Measurements from ENCODE around the gene APOC3. TPM values are rescaled to one million over a fixed set of nuclear protein-coding genes. Genes with fewer than 3 reads are reported as not detected.
A peak's percentile ranks its signal among the peaks of the same experiment; 100 is the strongest.

Gene APOC3
- total RNA-seq, 1 donor, result not detected

GRCh38 chr11:116868066-116868465 lies 38.4 kb downstream of the APOC3 start:
- H3K4me3 ChIP-seq (ENCODE audit: low read depth, low read length), result no peak overlapping the region
- no peak for DNase-seq (ENCODE audit: low read depth)
- no peak for TF ChIP-seq CTCF (IDR thresholded peaks at IDR 0.05; ENCODE audit: insufficient read depth, low read length)

GRCh38 chr11:116869610-116870009 lies 39.9 kb downstream of the APOC3 start:
- no peak overlapping the region for H3K4me3 ChIP-seq (ENCODE audit: low read depth, low read length)
- no peak for DNase-seq (ENCODE audit: low read depth)
- TF ChIP-seq CTCF (IDR thresholded peaks at IDR 0.05; ENCODE audit: insufficient read depth, low read length), result no peak

- no peak for DNase-seq (ENCODE audit: low read depth)
- TF ChIP-seq CTCF (IDR thresholded peaks at IDR 0.05; ENCODE audit: insufficient read depth, low read length), result no peak
These were observed 40.3 kb downstream of the APOC3 start for GRCh38 chr11:116870054-116870453.

GRCh38 chr11:116871248-116871647 lies 41.5 kb downstream of the APOC3 start:
- TF ChIP-seq CTCF (IDR thresholded peaks at IDR 0.05; ENCODE audit: insufficient read depth, low read length), result no peak
- peak; percentile 84 for DNase-seq (ENCODE audit: low read depth)
- no peak overlapping the region for H3K4me3 ChIP-seq (ENCODE audit: low read depth, low read length)

More at GRCh38 chr11:116870054-116870453, 40.3 kb downstream of the APOC3 start:
- H3K4me3 ChIP-seq (ENCODE audit: low read depth, low read length), result no peak overlapping the region

- DNase-seq (ENCODE audit: low read depth), result no peak
- no peak overlapping the region for H3K4me3 ChIP-seq (ENCODE audit: low read depth, low read length)
- TF ChIP-seq CTCF (IDR thresholded peaks at IDR 0.05; ENCODE audit: insufficient read depth, low read length), result no peak
These were observed 43.7 kb downstream of the APOC3 start for GRCh38 chr11:116873381-116873780.

GRCh38 chr11:116874251-116874650 lies 44.5 kb downstream of the APOC3 start:
- no peak overlapping the region for H3K4me3 ChIP-seq (ENCODE audit: low read depth, low read length)
- no peak for TF ChIP-seq CTCF (IDR thresholded peaks at IDR 0.05; ENCODE audit: insufficient read depth, low read length)
- DNase-seq (ENCODE audit: low read depth), result peak; percentile 81

GRCh38 chr11:116875194-116875593 lies 45.5 kb downstream of the APOC3 start:
- H3K4me3 ChIP-seq (ENCODE audit: low read depth, low read length), result no peak overlapping the region
- DNase-seq (ENCODE audit: low read depth), result no peak
- no peak for TF ChIP-seq CTCF (IDR thresholded peaks at IDR 0.05; ENCODE audit: insufficient read depth, low read length)
